ENCODE measurements around the gene EPM2A. TPM values are rescaled to one million over a fixed set of nuclear protein-coding genes. Genes with fewer than 3 reads are reported as not detected.
A peak's percentile ranks its signal among the peaks of the same experiment; 100 is the strongest.

Gene EPM2A
- total RNA-seq, 1 experiment from 2014 or later = 6.2 TPM

DNA sequence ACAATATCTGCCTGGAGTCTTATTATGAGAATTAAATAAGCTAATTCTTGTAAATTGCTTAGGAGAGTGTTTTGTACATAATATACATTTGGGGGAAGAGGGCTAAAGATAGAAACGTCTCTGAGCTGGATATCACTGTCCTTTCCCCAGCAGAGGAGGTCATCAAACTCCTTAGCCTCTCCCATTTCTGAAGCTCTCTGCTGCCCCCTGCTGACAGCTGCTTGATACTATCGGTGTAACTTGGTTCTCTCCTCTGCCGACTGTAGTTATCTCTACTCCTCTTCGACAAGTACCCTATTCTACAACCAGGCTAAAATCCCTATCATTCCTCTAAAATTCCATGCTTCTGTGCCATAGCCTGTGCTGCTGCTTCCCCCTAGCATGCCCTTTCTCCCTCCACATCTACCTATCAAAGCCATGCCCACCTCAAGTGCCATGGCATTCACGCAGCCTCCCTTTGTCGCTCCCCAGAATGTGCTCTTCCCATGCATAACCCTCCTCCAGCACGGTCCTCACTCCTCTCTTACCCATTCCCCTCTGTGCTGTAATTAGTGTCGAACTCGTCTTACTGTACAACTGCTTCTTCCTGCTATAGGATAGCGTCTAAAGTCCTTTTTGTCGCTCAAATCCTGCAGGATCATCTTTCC lies 101.2 kb downstream of the EPM2A start:
- H3K9me3 ChIP-seq (replicated peaks) = no peaks in the 10 kb centered on the region
- no peaks in the 10 kb centered on the region for H3K4me1 ChIP-seq (replicated peaks)
- peak; percentile 50 to 84 for DNase-seq (ENCODE audit: low read depth in 1 of 2, low spot score in 2 of 2)
- H3K36me3 ChIP-seq = no peaks in the 10 kb centered on the region
- no peak overlapping the region for H3K4me3 ChIP-seq
- H3K27me3 ChIP-seq (replicated peaks) = no peaks in the 10 kb centered on the region
- no peak overlapping the region for H3K27ac ChIP-seq

DNA sequence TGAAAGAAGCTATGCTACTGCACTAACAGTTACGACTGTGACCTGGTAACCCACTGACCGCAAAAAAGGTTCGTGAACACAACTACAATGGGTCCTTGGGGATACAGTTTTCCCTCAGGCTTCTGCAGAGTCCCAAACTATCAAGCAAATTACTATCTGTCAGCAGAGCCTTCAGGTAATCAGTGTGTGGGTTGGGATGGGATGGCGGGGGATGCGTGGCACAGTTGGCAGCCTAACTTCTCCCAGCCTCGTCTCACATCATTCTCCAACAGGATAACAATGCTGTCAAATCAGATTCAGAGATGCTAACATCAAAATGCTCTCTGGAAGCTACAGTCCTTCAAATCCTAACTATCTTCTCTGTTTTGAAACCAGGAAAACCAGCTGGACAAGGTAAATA lies 102.3 kb downstream of the EPM2A start:
- Histone ChIP-seq H3K27ac (no peak overlapping the region), H3K36me3 (no peaks in the 10 kb centered on the region), H3K4me3 (no peak overlapping the region), H3K4me1 (replicated peaks) (no peaks in the 10 kb centered on the region), H3K9me3 (replicated peaks) (no peaks in the 10 kb centered on the region), H3K27me3 (replicated peaks) (no peaks in the 10 kb centered on the region)
- DNase-seq (ENCODE audit: low read depth in 1 of 2, low spot score in 2 of 2) = no peak

DNA sequence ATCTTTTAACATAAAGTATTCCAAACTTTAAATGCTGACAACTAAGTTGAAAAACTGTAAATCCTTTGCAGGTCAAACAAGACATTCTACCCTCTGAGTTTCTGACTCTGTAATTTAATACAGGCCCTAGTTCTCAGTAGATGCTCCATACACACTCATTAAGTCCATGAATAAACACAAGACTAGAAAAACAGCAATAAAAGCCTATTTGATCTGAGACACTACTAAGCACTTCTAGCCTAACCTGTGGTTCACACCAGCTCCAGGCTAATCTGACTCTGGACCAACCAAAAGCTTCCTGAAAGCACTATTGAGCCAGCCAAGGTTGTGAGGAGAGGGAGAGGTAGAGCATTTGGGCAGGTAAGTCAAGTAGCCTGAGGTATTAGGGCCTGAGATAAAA lies 103.9 kb downstream of the EPM2A start:
- DNase-seq (ENCODE audit: low read depth in 1 of 2, low spot score in 2 of 2) = no peak
- Histone ChIP-seq H3K27ac (no peak overlapping the region), H3K4me1 (replicated peaks) (no peaks in the 10 kb centered on the region), H3K36me3 (no peaks in the 10 kb centered on the region), H3K9me3 (replicated peaks) (no peaks in the 10 kb centered on the region), H3K27me3 (replicated peaks) (no peaks in the 10 kb centered on the region), H3K4me3 (no peak overlapping the region)

DNA sequence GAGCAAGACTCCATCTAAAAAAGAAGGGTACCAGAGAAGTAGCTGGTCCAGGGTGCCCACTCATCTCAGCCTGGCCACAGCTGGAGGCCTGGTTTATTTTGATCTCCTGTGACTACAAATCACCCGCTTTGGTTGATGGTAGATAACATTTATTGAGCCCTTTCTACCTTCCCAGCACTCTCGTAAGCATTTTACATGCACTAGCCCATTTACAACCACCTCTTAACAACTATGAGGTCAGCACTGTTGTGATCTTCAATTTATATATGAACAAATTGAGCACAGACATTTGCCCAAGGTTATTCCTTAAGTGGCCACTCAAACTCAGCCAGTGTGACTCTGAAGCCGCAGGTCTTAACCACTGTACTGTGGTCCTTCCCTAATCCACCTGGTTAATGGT lies 104.7 kb downstream of the EPM2A start:
- no peaks in the 10 kb centered on the region for H3K9me3 ChIP-seq (replicated peaks)
- H3K36me3 ChIP-seq = no peaks in the 10 kb centered on the region
- H3K27ac ChIP-seq = no peak overlapping the region
- no peaks in the 10 kb centered on the region for H3K27me3 ChIP-seq (replicated peaks)
- no peaks in the 10 kb centered on the region for H3K4me1 ChIP-seq (replicated peaks)
- H3K4me3 ChIP-seq = no peak overlapping the region
- DNase-seq (ENCODE audit: low read depth in 1 of 2, low spot score in 2 of 2) = no peak

DNA sequence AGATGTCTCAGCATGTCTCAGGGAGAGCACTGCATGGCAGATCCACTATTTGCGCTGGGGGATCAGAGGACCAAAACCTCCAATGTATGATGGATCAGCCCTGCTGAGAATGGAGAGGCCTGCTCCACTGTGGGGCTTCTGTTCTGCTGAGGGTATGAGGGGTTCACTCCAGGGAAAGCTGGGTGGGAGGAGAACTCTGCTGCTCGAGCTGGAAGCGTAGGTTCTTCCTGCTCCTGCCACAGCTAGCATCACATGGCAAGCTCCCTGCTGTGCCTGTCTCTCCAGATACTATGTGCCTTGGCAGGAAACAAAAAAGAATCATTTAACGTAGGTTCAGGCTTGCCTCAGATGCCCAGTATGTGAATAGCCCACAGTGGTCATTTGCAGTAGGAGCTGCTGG lies 105.8 kb downstream of the EPM2A start:
- Histone ChIP-seq H3K4me1 (replicated peaks) (no peaks in the 10 kb centered on the region), H3K27ac (no peak overlapping the region), H3K36me3 (no peaks in the 10 kb centered on the region), H3K4me3 (no peak overlapping the region), H3K9me3 (replicated peaks) (no peaks in the 10 kb centered on the region), H3K27me3 (replicated peaks) (no peaks in the 10 kb centered on the region)
- DNase-seq (ENCODE audit: low read depth in 1 of 2, low spot score in 2 of 2) = no peak

DNA sequence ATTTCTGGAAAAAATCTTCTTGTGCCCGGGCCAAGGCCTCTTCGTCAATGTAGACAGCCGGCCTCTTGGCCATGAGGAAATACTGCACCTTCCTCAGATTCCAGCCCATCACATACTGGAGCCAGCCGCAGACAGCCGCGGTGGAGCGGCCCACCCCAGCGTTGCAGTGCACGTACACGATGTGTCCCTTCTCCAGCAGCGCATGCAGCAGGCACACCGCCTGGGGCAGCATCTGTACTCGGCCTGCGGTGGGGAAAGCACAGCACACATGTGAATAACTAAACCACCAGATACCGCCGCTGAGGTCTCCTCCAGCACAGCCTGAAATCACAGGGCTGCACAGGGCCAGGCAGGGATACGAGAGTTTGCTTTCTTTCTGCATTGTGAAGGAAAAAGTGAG lies 107.9 kb downstream of the EPM2A start:
- Histone ChIP-seq H3K9me3 (replicated peaks) (no peaks in the 10 kb centered on the region), H3K4me1 (replicated peaks) (no peaks in the 10 kb centered on the region), H3K4me3 (no peak overlapping the region), H3K27ac (no peak overlapping the region), H3K36me3 (no peaks in the 10 kb centered on the region), H3K27me3 (replicated peaks) (no peaks in the 10 kb centered on the region)
- DNase-seq (ENCODE audit: low read depth in 1 of 2, low spot score in 2 of 2) = no peak

DNA sequence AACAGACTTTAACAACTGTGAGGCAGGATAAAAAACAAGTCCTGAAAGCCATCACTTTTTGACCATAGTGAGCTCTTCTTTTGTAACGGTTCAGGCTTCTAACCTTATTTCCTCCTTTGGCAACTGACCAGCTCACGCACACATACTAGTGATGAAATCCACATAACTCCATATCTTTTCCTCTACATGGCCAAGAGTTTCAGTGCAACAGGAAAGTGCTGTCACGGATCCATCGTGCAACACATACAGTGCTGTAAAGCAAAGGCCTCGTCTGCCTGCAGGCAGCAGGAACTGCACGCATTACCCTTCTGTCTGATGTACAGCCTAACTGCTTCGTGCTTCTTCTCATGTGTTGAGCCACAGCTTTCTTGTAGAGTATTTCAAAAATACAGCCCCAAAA lies 108.5 kb downstream of the EPM2A start:
- Histone ChIP-seq H3K27me3 (replicated peaks) (no peaks in the 10 kb centered on the region), H3K9me3 (replicated peaks) (no peaks in the 10 kb centered on the region), H3K4me3 (no peak overlapping the region), H3K27ac (no peak overlapping the region), H3K36me3 (no peaks in the 10 kb centered on the region), H3K4me1 (replicated peaks) (no peaks in the 10 kb centered on the region)
- DNase-seq (ENCODE audit: low read depth in 1 of 2, low spot score in 2 of 2) = no peak

DNA sequence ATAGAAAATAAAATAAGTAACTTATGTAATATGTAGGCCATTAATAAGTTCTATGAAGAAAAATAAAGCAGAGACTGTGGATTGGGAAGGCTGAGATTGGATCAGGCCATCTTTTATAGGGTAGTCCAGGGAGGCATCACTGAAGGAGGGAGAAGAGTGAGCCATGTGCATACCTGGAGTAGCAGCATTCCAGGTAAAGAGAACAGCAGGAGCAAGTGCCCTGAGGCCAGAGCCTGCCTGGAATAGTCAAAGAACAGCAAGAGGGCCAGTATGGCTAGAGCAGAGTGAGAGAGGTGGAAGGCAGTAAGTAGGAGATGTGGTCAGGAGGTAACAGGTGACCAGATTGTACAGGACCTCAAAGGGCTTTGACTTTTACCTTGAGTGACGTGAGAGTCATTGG lies 112.1 kb downstream of the EPM2A start:
- no peak overlapping the region for H3K4me3 ChIP-seq
- H3K27ac ChIP-seq = no peak overlapping the region
- 0 out of 2 replicates have a peak, but pooled peaks cover 4% of the 10 kb centered on the region for H3K9me3 ChIP-seq (replicated peaks)
- no peaks in the 10 kb centered on the region for H3K27me3 ChIP-seq (replicated peaks)
- no peaks in the 10 kb centered on the region for H3K4me1 ChIP-seq (replicated peaks)
- H3K36me3 ChIP-seq = no peaks in the 10 kb centered on the region
- no peak for DNase-seq (ENCODE audit: low read depth in 1 of 2, low spot score in 2 of 2)

DNA sequence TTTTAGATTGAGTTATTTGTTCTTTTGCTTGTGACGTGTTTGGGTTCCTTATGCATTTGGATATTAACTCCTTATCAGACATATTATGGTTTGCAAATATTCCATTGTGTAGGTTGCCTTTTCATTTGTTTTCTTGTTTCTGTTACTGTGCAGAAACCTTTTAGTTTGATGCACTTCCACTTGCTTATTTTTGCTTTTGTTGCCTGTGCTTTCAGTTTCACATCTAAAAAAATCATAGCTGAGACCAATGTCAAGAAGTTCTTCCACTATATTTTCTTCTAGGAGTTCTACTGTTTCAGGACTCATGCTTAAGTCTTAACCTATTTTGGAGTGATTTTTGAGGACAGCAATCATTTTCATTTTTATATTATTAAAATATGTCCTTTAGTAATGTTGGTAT lies 113.5 kb downstream of the EPM2A start:
- H3K4me1 ChIP-seq (replicated peaks) = no peaks in the 10 kb centered on the region
- 0 out of 2 replicates have a peak, but pooled peaks cover 4% of the 10 kb centered on the region for H3K9me3 ChIP-seq (replicated peaks)
- no peak for DNase-seq (ENCODE audit: low read depth in 1 of 2, low spot score in 2 of 2)
- H3K4me3 ChIP-seq = no peak overlapping the region
- no peak overlapping the region for H3K27ac ChIP-seq
- H3K27me3 ChIP-seq (replicated peaks) = no peaks in the 10 kb centered on the region
- no peaks in the 10 kb centered on the region for H3K36me3 ChIP-seq

DNA sequence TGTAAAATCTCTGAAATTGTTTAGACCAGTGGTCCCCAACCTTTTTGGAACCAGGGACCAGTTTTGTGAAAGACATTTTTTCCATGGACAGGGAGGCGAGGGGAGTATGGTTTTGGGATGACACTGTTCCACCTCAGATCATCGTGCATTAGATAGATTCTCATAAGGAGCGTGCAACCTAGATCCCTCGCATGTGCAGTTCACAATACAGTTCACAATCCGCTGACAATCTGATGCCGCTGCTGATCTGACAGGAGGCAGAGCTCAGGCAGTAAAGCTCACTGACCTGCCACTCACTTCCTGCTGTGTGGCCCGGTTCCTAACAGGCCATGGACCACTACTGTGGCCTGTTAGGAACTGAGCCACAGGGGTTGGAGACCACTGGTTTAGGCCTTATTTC lies 115.2 kb downstream of the EPM2A start:
- H3K4me3 ChIP-seq = no peak overlapping the region
- DNase-seq (ENCODE audit: low read depth in 1 of 2, low spot score in 2 of 2) = no peak
- 0 out of 2 replicates have a peak, but pooled peaks cover 4% of the 10 kb centered on the region for H3K9me3 ChIP-seq (replicated peaks)
- H3K4me1 ChIP-seq (replicated peaks) = no peaks in the 10 kb centered on the region
- no peaks in the 10 kb centered on the region for H3K27me3 ChIP-seq (replicated peaks)
- no peak overlapping the region for H3K27ac ChIP-seq
- no peaks in the 10 kb centered on the region for H3K36me3 ChIP-seq

DNA sequence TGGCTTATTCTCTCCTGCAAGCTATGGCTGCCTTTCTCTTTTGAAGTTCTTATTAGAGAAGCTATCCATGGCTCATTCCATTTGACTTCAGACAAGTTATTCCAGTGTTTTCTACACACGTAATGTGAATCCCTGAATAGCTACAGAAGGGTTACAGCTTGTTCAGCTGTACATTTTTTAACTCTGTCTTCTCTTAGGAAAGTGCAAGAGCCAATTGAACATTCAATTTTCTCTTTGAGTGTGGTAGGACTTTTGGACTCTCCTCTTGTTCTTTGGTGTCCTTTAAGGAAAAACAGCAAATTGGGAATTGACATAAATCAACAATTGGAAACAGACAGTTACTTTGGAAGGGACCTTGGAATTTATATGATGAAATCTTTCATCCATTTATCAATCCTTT lies 125.8 kb downstream of the EPM2A start:
- H3K4me1 ChIP-seq (replicated peaks) = no peaks in the 10 kb centered on the region

DNA sequence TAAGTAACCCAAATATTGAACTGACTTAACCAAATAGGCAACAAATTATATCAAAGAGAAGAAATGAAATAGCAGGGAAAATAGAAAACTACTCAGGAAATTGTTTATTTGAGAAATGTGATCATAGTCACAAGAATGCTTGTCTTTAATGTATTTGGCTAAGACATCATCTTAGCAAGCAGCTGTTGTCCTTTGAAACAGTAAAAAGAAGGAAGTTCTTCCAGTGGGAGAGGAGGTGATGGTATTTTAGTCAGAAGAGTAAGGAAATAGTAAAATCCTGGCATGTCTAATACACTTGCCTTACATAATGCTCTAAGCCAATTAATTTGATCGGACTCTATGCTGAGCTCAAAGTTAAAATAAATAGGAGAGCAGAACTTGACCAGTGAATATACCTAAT lies 126.5 kb downstream of the EPM2A start:
- Histone ChIP-seq H3K9me3 (replicated peaks) (no peaks in the 10 kb centered on the region), H3K4me1 (replicated peaks) (no peaks in the 10 kb centered on the region), H3K36me3 (no peaks in the 10 kb centered on the region), H3K27me3 (replicated peaks) (0 out of 2 replicates have a peak, but pooled peaks cover 2% of the 10 kb centered on the region), H3K4me3 (no peak overlapping the region), H3K27ac (no peak overlapping the region)
- no peak for DNase-seq (ENCODE audit: low read depth in 1 of 2, low spot score in 2 of 2)

More for the DNA sequence above, 125.8 kb downstream of the EPM2A start:
- no peak overlapping the region for H3K4me3 ChIP-seq
- no peak overlapping the region for H3K27ac ChIP-seq
- H3K27me3 ChIP-seq (replicated peaks) = 0 out of 2 replicates have a peak, but pooled peaks cover 2% of the 10 kb centered on the region
- H3K9me3 ChIP-seq (replicated peaks) = no peaks in the 10 kb centered on the region
- no peaks in the 10 kb centered on the region for H3K36me3 ChIP-seq
- DNase-seq (ENCODE audit: low read depth in 1 of 2, low spot score in 2 of 2) = no peak

DNA sequence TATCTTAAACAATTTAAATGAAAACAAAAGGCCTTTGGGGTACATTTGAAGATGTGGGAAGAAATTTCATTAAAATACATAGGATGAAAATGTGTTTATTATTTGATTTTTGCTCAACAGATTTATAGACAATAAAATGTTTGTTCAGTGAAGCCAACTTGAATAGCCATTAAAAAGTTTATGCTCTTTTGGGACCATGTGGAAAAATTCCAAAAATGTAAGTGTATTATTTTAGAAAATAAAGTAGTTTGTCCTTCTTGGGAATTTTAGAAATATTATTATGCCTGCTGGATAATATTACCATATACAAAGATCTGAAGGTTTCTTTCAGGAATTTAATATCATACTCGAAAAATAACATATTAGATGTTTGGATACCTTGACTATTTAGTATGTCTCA lies 131.3 kb downstream of the EPM2A start:
- DNase-seq (ENCODE audit: low read depth in 1 of 2, low spot score in 2 of 2) = no peak
- H3K27me3 ChIP-seq (replicated peaks) = no peaks in the 10 kb centered on the region
- H3K36me3 ChIP-seq = no peaks in the 10 kb centered on the region
- H3K9me3 ChIP-seq (replicated peaks) = no peaks in the 10 kb centered on the region
- no peak overlapping the region for H3K27ac ChIP-seq
- no peak overlapping the region for H3K4me3 ChIP-seq
- no peaks in the 10 kb centered on the region for H3K4me1 ChIP-seq (replicated peaks)

DNA sequence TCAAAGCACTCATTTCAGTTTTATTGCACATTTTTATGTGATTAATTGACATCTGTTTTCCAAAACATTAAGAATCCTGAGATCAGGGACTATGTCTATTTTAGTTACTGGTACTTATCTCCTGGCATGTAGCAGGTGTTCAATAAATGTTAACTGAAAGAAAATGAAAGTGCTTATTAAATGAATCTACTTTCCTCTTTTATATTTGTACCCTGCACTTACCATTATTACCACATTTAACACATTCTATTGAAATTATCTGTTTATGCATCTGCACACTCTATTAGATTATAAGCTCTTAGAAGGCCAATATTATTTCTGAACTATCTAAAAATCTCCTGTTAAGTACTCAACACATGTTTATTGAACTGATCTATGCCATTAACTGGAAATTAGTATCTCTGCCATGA lies 131.9 kb downstream of the EPM2A start:
- H3K27ac ChIP-seq = no peak overlapping the region
- DNase-seq (ENCODE audit: low read depth in 1 of 2, low spot score in 2 of 2) = no peak
- H3K36me3 ChIP-seq = no peaks in the 10 kb centered on the region
- H3K9me3 ChIP-seq (replicated peaks) = no peaks in the 10 kb centered on the region
- no peaks in the 10 kb centered on the region for H3K4me1 ChIP-seq (replicated peaks)
- H3K4me3 ChIP-seq = no peak overlapping the region
- no peaks in the 10 kb centered on the region for H3K27me3 ChIP-seq (replicated peaks)

DNA sequence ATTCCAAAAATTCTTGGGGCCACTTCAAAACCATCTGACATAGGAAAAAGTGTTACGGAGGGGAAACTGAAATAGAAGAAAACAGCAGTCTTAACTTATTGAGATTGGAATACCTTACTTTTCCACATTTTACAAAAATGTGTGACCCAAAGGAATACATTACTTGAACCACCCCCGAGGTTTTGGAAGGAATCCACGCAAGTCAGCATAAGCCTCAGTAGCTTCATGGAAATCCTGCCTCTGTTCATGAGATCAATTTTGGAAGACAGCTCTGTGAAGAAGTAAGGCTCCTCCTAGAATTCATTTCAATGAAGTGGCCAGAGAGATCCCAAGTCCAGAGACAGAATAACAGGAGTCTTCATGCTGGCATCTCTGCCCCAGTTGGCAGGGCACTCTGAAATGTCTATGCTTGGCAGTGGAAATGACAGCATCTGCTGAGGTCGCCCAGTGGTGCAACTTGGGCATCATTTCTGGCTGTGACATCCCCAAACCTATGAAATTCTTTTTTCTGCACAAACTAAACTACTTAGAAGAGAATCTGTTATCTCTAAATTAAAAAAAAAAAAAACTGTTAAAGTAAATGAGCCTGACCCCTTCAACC lies 132.5 kb downstream of the EPM2A start:
- no peaks in the 10 kb centered on the region for H3K9me3 ChIP-seq (replicated peaks)
- H3K27me3 ChIP-seq (replicated peaks) = no peaks in the 10 kb centered on the region
- no peak overlapping the region for H3K4me3 ChIP-seq
- H3K27ac ChIP-seq = no peak overlapping the region
- H3K36me3 ChIP-seq = no peaks in the 10 kb centered on the region
- H3K4me1 ChIP-seq (replicated peaks) = no peaks in the 10 kb centered on the region
- no peak for DNase-seq (ENCODE audit: low read depth in 1 of 2, low spot score in 2 of 2)
